ENCODE measurements around the gene SSC5D.

SSC5D gene

GRCh38 chr19:55455576-55456235, 32.5 kb upstream of the SSC5D start:
- no peak for DNase-seq (ENCODE audit: low read depth in 2 of 2)

DNA sequence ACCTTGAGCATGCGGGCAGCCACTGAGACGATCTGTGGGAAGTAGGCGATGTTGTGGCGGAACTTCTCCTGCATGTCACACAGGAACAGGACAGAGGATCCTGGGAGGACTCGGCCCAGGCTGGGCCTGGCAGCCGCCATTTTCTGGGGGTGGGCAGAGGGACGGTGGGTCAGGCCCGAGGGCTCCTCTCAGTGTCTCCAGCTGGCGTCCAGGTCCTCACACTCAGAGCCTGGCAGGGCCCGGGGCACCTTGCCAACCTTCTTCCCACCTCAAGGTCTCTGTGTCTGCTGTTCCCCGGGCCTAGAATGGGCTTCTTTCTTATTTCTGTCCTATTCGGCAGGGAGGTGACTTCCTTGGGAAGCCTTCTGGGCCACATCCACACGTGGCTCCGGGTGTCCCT, 31.9 kb upstream of the SSC5D start:
- DNase-seq (ENCODE audit: low read depth in 2 of 2), result no peak

DNA sequence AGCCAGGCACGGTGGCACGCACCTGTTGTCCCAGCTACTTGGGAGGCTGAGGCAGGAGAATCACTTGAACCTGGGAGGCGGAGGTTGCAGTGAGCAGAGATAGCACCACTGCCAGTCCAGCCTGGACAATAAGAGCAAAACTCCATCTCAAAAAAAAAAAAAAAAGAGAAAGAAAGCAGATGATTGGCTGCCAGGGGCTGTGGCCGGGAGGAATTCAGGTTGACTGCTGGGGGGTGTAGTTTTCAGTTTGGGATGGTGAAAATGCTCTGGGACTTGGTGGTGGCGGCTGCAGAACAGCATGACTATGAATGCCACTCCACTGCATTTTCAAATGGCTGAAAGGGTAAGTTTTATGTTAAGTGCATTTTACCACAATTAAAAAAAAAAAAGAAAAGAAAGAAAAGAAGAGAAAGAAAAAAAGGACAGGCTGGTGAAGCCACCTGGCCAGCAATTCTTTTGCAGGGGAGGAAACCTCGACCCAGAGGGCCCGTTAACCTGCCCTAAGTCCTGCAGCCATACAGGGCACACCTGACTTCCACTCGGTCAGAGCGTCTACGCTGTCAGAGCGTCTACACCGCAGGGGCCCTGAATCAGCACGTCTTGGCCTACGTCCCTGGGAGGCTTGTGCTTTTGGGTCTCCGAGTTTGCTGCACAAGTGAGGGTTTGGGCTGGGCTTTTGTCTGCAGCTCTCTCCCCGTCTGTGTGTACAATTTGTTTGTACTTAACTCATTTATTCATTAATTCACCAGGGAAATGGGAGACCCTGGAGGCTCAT, 30.4 kb upstream of the SSC5D start:
- no peak for DNase-seq (ENCODE audit: low read depth in 2 of 2)

DNA sequence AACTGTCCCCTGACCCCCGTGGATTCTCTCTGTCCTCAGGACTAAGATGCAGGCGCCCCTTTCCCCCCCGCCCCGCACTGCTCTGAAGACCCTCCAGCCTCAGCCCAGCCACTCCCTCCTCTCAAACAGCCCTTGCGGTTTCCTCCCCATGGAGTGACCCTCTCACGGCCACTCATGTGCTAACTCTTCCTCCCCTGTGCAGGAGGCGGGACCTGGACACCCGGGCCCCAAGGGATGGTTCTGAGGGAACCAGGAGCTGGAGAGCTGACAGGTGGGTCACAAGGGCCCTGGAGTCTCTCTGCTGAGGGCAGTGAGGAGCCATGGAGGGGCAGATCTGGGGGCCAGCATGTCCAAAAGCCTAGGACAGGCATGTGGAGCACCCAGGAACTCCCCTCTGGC, 28.7 kb upstream of the SSC5D start:
- no peak for DNase-seq (ENCODE audit: low read depth in 2 of 2)

GRCh38 chr19:55459950-55460657, 28.1 kb upstream of the SSC5D start:
- DNase-seq (ENCODE audit: low read depth in 2 of 2), result no peak

- DNase-seq (ENCODE audit: low read depth in 2 of 2), result no peak
Measured at GRCh38 chr19:55460670-55461258, 27.5 kb upstream of the SSC5D start.

DNA sequence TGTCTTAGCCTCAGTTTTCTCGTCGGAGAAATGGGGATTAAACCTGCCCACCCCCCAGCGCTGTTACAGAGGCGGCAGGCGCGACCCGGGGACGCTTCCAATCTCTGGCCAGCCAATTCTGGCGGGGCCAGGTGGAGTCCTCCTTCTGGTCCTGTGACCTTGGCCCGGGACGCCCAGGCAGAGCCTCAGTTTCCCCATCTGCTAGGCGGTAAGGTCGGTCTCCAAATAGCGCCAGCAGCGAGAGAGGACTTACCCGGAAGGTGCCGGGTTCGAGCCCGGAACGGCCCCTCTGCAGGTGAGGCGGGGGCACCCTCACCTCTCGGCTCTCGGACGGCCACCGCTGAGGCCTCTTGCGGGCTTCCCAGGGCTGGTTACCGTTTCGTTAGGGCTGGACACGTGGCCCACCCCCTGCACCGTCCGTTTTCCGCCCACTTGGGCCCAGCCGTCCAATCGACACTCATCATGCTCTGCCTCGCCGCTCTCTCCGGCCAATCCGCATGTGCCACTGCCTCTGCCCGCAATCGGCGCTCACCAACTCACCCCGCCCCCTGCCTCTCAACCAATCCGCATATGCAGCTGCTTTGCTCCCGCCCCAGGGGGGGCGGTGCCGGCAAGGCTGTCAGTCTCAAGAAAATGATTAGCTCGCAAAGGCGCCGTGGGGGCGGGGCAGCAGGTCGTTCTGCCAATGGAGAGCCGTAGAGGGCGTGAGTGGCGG, 26.8 kb upstream of the SSC5D start, which contains the start of gene ISOC2:
ISOC2 (minus strand) TSS at position 384 of the 715 bp plus-strand sequence. CDS start 5,156 bp downstream, outside the sequence.
- DNase-seq (ENCODE audit: low read depth in 2 of 2), result peak; percentile 100

DNA sequence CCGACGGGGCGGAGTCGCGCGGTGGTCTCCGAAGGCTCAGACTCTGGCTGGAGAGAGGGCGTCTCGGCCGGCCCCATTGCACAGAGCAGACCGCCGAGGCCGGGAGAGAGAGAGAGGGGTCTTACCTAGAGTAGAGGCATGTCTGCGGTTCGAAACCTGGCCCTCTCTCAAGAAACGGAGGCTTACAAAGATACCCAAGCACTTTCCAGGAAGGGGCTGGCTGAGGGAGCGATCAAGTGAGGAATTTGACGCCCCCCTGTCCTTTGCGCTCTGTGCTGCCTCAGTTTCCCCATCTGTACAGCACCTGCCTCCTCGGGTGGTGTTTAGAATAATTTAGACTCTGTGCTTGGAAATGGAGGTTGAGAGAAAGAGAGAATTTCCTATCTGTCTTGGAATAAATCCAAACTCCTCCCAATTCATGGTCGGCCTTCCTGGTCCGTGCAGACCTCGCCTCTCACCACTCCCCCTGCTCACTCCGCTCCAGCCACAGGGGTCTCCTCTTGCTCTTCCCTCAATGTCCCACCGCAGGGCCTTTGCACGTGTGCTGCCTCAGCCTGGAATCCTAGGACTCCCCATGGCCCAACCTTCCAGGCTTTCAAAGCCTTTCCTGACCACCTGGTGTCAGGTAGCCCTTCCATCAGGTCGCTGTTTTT, 26.1 kb upstream of the SSC5D start:
- DNase-seq (ENCODE audit: low read depth in 2 of 2), result no peak

DNA sequence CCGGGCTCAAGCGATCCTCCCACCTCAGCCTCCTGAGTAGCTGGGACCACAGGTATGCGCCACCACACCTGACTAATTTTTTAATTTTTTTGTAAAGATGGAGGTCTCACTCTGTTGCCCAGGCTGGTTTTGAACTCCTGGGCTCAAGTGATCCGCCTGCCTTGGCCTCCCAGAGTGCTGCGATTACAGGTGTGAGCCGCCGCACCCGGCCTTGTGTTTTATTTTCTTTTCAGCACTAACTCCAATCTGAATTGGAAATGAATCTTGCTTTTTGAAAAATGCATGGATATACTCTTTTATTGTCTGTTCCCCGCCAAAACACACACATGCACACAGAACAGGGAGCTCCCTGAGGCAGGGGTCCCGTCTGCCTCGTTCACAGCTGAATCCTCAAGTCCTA, 25.5 kb upstream of the SSC5D start:
- DNase-seq (ENCODE audit: low read depth in 2 of 2), result no peak

DNA sequence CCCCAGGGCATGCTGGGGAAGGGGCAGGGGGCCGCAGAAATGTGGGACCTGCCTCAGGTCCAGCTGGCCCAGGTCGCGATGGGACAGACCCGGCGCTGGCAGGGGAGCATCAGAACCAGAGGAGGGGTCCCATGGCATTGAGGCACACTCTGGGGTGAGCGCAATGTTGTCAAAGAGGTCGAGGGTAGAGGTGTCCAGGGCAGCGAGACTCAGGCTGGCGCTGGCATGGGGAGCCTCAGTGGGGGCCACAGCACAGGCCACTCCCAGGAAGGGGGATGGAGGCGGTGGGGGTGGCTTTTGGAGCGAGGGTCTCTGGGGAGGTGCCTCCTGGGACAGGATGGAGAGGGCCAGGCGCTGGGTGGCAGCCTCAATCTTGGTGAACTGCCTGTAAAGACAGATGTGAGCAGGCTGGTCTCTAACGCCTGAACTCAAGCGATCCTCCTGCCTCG, 24.6 kb upstream of the SSC5D start:
- no peak for DNase-seq (ENCODE audit: low read depth in 2 of 2)

DNA sequence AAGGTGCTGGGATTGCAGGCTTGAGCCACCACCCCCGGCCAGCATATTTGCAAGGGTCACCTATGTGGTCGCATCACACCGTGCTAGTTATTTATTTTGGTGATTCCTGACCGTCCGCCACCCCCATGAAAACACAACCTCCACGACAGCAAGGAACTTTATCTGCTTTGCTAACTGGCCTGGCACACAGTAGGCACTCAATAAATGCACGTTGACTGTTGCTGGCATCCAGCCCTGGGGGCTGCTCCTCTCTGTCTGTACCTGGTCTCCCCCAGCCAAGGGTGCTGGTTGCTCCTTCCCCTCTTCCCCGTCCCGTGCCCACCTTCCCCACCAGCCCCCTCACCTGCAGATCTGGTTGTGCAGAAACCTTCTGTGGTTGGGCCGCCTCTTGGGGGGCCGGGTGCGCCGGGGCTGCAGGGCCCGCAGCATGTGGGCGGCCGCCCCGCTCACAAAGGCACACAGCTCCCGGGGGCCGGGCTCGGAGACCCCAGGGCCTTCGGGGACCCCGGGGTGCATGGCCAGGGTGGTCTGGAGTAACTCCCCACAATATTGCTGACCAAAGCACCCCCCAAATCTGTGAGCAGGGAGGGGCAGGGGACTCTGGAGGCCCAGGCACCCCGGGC, 24.1 kb upstream of the SSC5D start:
- no peak for DNase-seq (ENCODE audit: low read depth in 2 of 2)

DNA sequence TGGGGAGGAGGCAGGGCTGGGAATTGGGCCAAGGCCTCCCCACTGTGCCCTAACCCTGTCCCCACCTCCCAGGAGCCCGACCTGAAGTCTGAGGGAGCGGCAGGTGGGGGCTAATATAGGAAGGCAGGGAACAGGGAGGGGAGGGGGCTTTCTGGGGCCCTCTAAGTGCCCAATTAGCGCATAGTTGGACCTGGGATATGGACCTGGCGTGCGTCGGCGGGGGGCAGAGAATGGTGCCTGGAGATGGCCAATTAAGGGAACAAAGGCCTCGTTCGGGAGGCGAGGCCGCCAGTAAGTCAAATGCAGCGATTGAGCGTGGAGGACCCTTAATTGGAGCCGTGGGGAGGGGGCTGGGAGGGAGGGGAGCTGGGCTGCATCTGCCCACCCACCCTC, 23.6 kb upstream of the SSC5D start, which contains the start of gene C19orf85:
C19orf85 (minus strand) TSS at position 90 of the 393 bp plus-strand sequence. CDS start 197 bp downstream, outside the sequence.
- DNase-seq (ENCODE audit: low read depth in 2 of 2), result no peak

DNA sequence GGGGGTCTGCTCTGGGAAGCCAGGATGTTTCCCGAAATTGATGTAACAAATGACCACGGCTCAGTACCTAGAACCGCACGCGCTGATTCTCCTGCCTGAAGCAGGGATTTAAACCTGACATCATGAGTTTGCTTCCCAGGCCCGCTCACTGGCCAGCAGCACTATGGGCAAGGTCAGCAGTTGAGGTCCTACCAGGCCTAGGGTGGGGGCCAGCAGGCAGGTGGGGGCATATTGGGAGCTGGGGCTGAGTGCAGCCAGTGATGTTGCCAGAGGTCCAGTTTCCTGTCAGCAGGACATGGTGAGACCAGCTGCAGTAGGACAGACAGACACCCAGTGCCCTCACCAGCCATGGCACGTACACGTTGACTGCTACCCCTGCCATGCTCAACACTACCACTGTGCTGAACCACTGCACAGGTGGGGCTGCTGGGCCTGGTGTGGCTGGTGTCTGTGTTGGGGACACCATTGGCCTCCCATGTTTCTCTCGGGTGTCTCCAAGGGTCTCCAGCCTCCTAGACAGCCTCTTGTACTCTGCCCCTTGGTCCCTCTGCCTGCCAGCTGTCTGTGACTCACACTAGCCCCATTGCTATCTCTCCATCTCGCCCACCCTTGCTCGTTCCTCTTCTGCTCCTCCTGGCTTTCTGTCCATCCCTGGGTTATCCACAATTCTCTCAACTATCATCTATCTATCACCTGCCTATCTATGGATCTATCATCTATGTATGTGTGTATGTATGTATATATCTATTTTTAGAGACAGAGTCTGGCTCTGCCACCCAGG, 22.6 kb upstream of the SSC5D start:
- DNase-seq (ENCODE audit: low read depth in 2 of 2), result no peak

DNA sequence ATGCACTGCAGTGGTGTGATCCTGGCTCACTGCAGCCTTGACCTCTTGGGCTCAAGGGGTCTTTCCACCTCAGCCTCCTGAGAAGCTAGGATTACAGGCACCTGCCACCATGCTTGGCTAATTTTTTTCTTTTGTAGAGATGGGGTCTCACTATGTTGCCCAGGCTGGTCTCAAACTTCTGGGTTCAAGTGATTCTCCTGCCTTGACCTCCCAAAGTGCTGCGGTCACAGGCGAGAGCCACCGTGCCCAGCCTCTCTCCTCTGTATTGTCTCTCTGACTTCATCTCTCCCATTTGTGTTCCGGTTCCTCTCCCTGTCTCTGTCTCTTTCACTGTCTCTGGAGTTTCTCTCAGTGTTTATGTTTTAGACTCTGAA, 22.0 kb upstream of the SSC5D start:
- DNase-seq (ENCODE audit: low read depth in 2 of 2), result no peak

DNA sequence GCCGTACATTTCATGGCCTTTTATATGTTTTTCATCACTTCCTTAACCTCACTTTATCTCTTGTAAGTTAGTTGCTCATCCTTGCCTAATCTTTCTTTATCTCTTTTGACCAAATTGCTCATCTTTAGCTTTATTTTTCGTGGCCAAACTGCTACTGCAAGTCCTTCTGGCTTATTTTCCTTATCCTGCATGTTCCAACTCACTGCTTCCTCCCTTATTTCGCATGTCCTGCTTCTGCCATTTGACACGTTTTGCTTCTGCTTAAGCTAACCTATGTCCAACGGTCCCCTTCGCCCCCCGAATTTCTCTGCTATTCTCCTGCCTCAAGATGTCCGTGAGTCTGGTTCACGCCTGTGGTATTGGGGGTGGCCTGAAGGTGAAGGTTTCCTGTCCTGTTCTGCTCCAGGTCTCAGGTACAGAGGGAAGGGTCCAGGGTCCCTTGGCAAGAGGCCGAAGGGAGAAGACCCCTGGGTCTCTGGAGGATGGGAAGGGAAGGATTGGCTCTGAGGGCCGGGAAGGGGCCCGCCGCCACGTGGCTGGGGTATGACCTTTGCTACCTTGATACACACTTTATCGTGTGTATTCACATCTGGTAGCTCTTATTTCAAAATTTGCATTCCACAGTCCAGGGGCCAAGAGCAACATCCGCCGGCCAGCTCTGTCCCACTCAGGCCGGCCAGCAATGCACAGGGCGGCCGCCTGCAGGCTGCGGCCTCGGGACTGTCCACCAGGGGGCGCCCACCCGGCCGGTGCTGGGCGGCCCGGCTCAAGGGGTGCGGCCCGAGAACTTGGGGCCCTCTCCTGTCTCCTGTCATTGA, 20.8 kb upstream of the SSC5D start:
- DNase-seq (ENCODE audit: low read depth in 2 of 2), result peak; percentile 43 to 60

DNA sequence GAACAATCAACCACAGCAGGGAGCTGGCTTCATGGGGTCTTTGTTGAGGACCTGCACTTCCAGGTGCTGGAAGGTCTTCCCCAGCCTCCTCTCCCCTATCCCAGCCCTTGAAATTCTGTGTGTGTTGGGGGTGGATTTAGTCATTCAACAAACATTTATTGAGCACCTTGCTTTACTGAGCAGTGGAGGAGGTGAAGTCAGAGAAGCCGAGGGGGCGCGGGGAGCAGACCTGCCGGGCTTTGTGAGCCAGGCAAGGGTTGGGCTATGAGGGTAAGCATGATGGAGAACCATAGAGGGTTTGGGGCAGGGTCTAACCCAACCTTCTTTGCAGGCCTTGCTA, 20.2 kb upstream of the SSC5D start:
- no peak for DNase-seq (ENCODE audit: low read depth in 2 of 2)

DNA sequence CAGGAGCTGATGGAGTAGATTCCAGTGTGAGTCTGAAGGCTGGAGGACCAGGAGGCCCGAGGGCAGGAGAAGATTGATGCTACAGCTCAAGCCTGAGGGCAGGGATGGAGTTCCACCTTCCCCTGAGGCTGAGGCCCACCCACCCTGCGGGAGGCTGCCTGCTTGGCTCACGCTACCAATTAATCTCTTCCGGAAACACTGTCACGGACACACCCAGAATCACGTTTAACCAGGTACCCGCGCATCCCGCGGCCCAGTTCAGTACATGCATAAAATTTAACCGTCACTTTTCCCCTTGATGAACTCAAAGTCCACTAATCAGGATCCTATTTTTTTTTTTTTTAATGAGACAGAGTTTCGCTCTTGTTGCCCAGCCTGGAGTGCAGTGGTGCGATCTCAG, 17.0 kb upstream of the SSC5D start:
- DNase-seq (ENCODE audit: low read depth in 2 of 2), result no peak

DNA sequence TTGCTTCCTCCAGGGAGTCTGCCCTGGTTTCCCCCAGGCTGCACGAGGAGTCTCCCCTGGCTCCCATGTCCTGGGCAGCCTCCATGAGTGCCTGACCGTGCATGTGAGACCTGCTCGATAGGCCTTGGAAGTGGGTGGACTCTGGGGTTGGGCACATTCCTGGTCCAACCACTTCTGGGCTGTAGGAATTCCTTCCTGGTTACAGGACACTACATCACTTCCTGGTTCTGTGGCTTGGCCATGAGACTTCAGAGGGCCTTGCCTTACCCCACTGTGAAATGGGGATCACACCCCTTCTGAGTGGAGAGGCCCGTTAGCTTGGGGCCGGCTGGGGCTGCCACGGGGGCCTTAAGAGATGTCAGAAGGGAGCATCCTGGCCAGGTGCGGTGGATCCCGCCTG, 15.8 kb upstream of the SSC5D start:
- DNase-seq (ENCODE audit: low read depth in 2 of 2), result no peak

Measured in stimulated activated CD4-positive, alpha-beta T cell treated with anti-CD3 and anti-CD28 coated beads, Interleukin-12 subunit alpha, Interleukin-12 subunit beta, amount 100 ng/mL, for 24 hours (primary cell).